ENCODE data around the gene TFAM. TPM values are rescaled to one million over a fixed set of nuclear protein-coding genes. Genes with fewer than 3 reads are reported as not detected.

TFAM gene
- total RNA-seq, 1 donor from 2014 or later: 31.8 TPM

DNA sequence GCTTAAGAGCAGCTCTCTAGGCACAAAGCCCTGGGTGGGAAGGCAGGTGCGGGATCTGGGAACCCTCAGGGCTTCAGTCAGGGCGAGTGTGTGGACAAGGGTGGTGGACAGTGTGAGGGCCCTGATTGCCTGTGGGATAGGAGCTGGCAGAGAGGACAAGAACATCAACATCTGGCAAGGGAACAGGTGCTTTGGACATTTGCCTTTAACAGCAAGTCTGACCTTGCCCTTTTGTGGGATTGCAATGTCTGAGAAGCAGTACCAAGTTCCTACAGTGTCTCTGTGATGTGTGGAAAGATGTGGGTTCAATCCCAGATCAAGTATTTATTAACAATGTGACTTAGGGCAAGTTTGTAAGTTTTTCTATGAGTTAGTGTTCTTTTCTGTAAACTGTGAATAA, 46.7 kb downstream of the TFAM start:
- DNase-seq: no peak
- Mint-ChIP-seq H3K4me3 (ENCODE audit: unreplicated experiment) (no peak overlapping the region), H3K27me3 (ENCODE audit: unreplicated experiment) (no peaks in the 10 kb centered on the region), H3K9me3 (ENCODE audit: unreplicated experiment) (peaks cover 3% of the 10 kb centered on the region), H3K4me1 (ENCODE audit: low read depth, unreplicated experiment) (no peaks in the 10 kb centered on the region), H3K36me3 (ENCODE audit: unreplicated experiment) (no peaks in the 10 kb centered on the region), H3K27ac (ENCODE audit: unreplicated experiment) (no peak overlapping the region)
- TF ChIP-seq CTCF (IDR thresholded peaks at IDR 0.05; ENCODE audit: partially characterized antibody, unreplicated experiment): no peak

DNA sequence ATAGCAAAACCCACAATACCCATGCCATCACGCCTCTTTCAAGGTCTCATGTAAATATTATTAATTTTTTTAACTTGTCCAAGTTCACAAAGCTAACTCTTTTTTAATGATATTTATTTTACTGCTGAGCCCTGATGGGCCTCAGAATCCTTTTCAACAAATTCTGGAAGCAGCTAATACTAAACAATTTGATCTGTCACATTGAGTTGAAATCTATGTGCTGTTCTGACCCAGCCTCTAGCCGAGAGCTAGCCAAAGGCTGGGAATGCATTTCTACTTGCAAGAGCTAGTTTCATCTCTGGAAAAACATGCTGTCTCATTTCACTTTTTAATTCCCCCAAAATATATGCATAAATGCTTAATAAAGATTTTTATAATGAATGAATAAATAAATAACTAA, 47.9 kb downstream of the TFAM start:
- no peak for TF ChIP-seq CTCF (IDR thresholded peaks at IDR 0.05; ENCODE audit: partially characterized antibody, unreplicated experiment)
- Mint-ChIP-seq H3K9me3 (ENCODE audit: unreplicated experiment) (no peaks in the 10 kb centered on the region), H3K4me1 (ENCODE audit: low read depth, unreplicated experiment) (no peaks in the 10 kb centered on the region), H3K4me3 (ENCODE audit: unreplicated experiment) (no peak overlapping the region), H3K27me3 (ENCODE audit: unreplicated experiment) (no peaks in the 10 kb centered on the region), H3K36me3 (ENCODE audit: unreplicated experiment) (no peaks in the 10 kb centered on the region), H3K27ac (ENCODE audit: unreplicated experiment) (no peak overlapping the region)
- no peak for DNase-seq

- Mint-ChIP-seq H3K27me3 (ENCODE audit: unreplicated experiment) (no peaks in the 10 kb centered on the region), H3K9me3 (ENCODE audit: unreplicated experiment) (no peaks in the 10 kb centered on the region)
- no peak for TF ChIP-seq CTCF (IDR thresholded peaks at IDR 0.05; ENCODE audit: partially characterized antibody, unreplicated experiment)
These were observed 48.4 kb downstream of the TFAM start for GRCh38 chr10:58433571-58433970.

GRCh38 chr10:58435297-58435985, 50.2 kb downstream of the TFAM start:
- H3K4me1 Mint-ChIP-seq (ENCODE audit: low read depth, unreplicated experiment): no peaks in the 10 kb centered on the region
- no peaks in the 10 kb centered on the region for H3K27me3 Mint-ChIP-seq (ENCODE audit: unreplicated experiment)
- no peaks in the 10 kb centered on the region for H3K36me3 Mint-ChIP-seq (ENCODE audit: unreplicated experiment)
- no peak for TF ChIP-seq CTCF (IDR thresholded peaks at IDR 0.05; ENCODE audit: partially characterized antibody, unreplicated experiment)
- H3K9me3 Mint-ChIP-seq (ENCODE audit: unreplicated experiment): no peaks in the 10 kb centered on the region
- H3K27ac Mint-ChIP-seq (ENCODE audit: unreplicated experiment): no peak overlapping the region
- DNase-seq: no peak
- H3K4me3 Mint-ChIP-seq (ENCODE audit: unreplicated experiment): no peak overlapping the region

More at GRCh38 chr10:58433571-58433970, 48.4 kb downstream of the TFAM start:
- Mint-ChIP-seq H3K36me3 (ENCODE audit: unreplicated experiment) (no peaks in the 10 kb centered on the region), H3K4me3 (ENCODE audit: unreplicated experiment) (no peak overlapping the region), H3K4me1 (ENCODE audit: low read depth, unreplicated experiment) (no peaks in the 10 kb centered on the region), H3K27ac (ENCODE audit: unreplicated experiment) (no peak overlapping the region)
- DNase-seq: no peak

GRCh38 chr10:58436071-58436470, 50.9 kb downstream of the TFAM start:
- Mint-ChIP-seq H3K9me3 (ENCODE audit: unreplicated experiment) (no peaks in the 10 kb centered on the region), H3K27me3 (ENCODE audit: unreplicated experiment) (no peaks in the 10 kb centered on the region), H3K4me3 (ENCODE audit: unreplicated experiment) (no peak overlapping the region), H3K4me1 (ENCODE audit: low read depth, unreplicated experiment) (no peaks in the 10 kb centered on the region), H3K27ac (ENCODE audit: unreplicated experiment) (no peak overlapping the region), H3K36me3 (ENCODE audit: unreplicated experiment) (no peaks in the 10 kb centered on the region)
- TF ChIP-seq CTCF (IDR thresholded peaks at IDR 0.05; ENCODE audit: partially characterized antibody, unreplicated experiment): no peak
- DNase-seq: no peak

All from glutamatergic neuron (in vitro differentiated cells).